Transverse colon (tissue), 3 donors: ENCODE measurements around the gene FCSK.

Source experiments
- CTCF ChIP-seq, 5 experiments: fragments of 200-600 bp in 3 of 5; fragments of 450-650 bp in 2 of 5; sonication (generic) in 3 of 5; IDR thresholded peaks; 1 replicate in 2 of 5; 2 replicates in 3 of 5; pipeline ENCODE4 v1.5.1; 2016 to 2017; ENCODE audit warnings: antibody characterized with exemption in 5 of 5, inconsistent platforms in 3 of 5, mild to moderate bottlenecking in 2 of 5, moderate library complexity in 1 of 5
- POLR2A ChIP-seq: fragments of 450-650 bp; IDR thresholded peaks from one replicate; pipeline ENCODE4 v1.6.1; 2016; ENCODE audit warnings: antibody characterized with exemption, mild to moderate bottlenecking, moderate library complexity

DNA sequence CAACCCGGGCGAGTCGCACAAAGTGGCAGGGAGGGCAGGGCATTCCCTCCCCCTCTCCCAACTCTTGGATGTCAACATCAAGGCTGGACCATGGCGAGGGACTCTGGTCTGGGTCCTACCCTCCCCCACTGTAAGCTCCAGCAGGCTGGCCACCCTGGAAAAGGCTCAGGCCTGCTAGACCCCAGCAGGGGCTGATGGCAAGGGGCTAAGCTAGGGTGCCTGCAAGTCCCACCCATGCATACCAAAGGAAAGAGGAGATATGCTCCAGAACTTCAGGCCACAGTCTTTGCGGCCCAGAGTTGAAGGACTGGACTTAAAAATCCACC, 35.4 kb upstream of the FCSK start:
- TF ChIP-seq CTCF (IDR thresholded peaks at IDR 0.05) (no peak), POLR2A (no peak)
